ENCODE data around the gene MYL2. TPM values are rescaled to one million over a fixed set of nuclear protein-coding genes. Genes with fewer than 3 reads are reported as not detected.

Gene MYL2, protein sequence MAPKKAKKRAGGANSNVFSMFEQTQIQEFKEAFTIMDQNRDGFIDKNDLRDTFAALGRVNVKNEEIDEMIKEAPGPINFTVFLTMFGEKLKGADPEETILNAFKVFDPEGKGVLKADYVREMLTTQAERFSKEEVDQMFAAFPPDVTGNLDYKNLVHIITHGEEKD
- total RNA-seq: not detected in 2 replicates

DNA sequence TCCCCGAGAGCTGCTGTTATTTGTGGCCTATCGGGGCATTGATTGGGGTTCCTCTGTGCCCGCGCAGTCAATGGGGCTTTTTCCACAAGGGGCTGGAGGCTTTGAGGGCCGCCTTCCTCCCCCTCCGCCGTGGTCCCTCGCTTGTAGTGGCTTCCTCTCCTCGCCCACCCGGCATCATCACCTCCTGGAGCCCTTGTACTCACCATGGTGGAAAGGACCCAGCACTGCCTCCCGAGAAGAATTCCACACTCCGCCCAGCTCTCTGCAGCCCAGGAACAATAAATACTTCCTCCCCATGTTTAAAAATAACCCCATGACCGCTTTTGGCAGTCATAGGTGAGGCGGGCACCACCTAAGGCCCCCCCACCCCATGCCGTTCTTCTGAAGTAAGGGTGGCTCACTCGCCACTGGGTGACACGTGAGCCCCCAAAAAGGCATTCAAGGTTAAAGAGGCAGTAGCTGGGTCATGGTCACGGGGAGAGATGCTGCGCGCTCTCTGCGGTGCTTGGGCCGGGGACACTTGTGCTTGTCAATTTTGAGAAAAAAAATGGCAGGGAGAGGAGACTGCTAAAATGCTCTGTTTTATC lies at the start of gene MYL2:
Gene MYL2 (minus strand): TSS at position 256 of the 587 bp plus-strand sequence. CDS start 50 bp downstream, at position 206.

Other genes starting within 250 kb of the MYL2 start
- 4.7 and 8.8 TPM in 2 replicates for gene HVCN1, start 231.5 kb downstream of the MYL2 start, total RNA-seq
- gene PPP1CC, start 177.7 kb downstream of the MYL2 start, total RNA-seq: 45.3 and 92.2 TPM in 2 replicates
- gene CCDC63, start 73.6 kb downstream of the MYL2 start, total RNA-seq: not detected in 2 replicates
- gene CUX2, start 113.6 kb upstream of the MYL2 start, total RNA-seq: under 0.01 TPM in 1 of 2 replicates, not detected in the other